Kidney (tissue), 14 donors: ENCODE measurements around the gene SUMO3. TPM values are rescaled to one million over a fixed set of nuclear protein-coding genes. Genes with fewer than 3 reads are reported as not detected.

Experiments used
- DNase-seq, 5 donors: peaks; one replicate each; pipeline ENCODE4 v3.0.0-alpha.2; 2013 to 2020
- FAIRE-seq: peaks from 2 replicates; lab custom pipeline; 2012; peaks lifted over from hg19 to GRCh38; lab: Jason Lieb, UNC
- H3K27ac ChIP-seq, 2 donors: one replicate each; pipeline ENCODE4 v1.7.0; 2013; ENCODE audit warnings: low read depth in 2 of 2, low read length in 2 of 2, inconsistent platforms in 1 of 2
- H3K27me3 ChIP-seq: one replicate; pipeline ENCODE4 v1.7.1; 2013; ENCODE audit warnings: low read length, inconsistent platforms; ENCODE audit not compliant: control insufficient read depth, insufficient read depth
- H3K36me3 ChIP-seq, 3 donors: one replicate each; pipeline versions ENCODE4 v1.7.0 to v1.7.1; 2013; ENCODE audit warnings: low read length in 3 of 3, control low read depth in 1 of 3, inconsistent platforms in 1 of 3; ENCODE audit not compliant: insufficient read depth in 3 of 3, control insufficient read depth in 2 of 3
- H3K4me1 ChIP-seq, 3 donors: one replicate each; pipeline versions ENCODE4 v1.7.0 to v1.7.1; 2013; ENCODE audit warnings: low read length in 3 of 3, inconsistent platforms in 1 of 3, low read depth in 1 of 3; ENCODE audit not compliant: control insufficient read depth in 2 of 3, insufficient read depth in 2 of 3
- H3K4me3 ChIP-seq, 3 donors: one replicate each; pipeline versions ENCODE4 v1.7.0 to v1.8.1; 2013; ENCODE audit warnings: low read length in 3 of 3, control low read depth in 1 of 3, inconsistent platforms in 1 of 3
- H3K9ac ChIP-seq, 3 donors: one replicate each; pipeline versions ENCODE4 v1.7.0 to v1.7.1; 2013; ENCODE audit warnings: low read length in 3 of 3, control low read depth in 1 of 3, inconsistent platforms in 1 of 3
- H3K9me3 ChIP-seq, 3 donors: one replicate each; pipeline versions ENCODE4 v1.7.0 to v1.7.1; 2013; ENCODE audit warnings: low read length in 3 of 3, control low read depth in 1 of 3, inconsistent platforms in 1 of 3; ENCODE audit not compliant: control insufficient read depth in 2 of 3, insufficient read depth in 1 of 3
- intact Hi-C: fragments of 100-400 bp; cut with DNase I; formaldehyde crosslinking; loops from one replicate; pipeline ENCODE4 v1.11.1; 2022
- polyA plus RNA-seq: library from polyadenylated mRNA; stranded (reverse); fragments of 350-450 nt; fragmentation: Illumina TruSeq; extraction: RNeasy Lipid Tissue Mini Kit (QIAGEN cat#74804); gene quantifications from one replicate; pipeline ENCODE4 v1.2.3, GENCODE V29; 2014; ENCODE audit warnings: low read depth, low replicate concordance; ENCODE audit not compliant: insufficient read depth
- total RNA-seq: library from RNA; stranded (reverse); fragmentation: NEBNext Ultra II Directional; extraction: Animal tissue kit (Norgen Biotek cat#: 25700); gene quantifications from one replicate; pipeline ENCODE4 v1.2.1, GENCODE V29; 2021
- TF ChIP-seq, protein P1 (sequence below): IDR thresholded peaks from 3 replicates; pipeline ENCODE4 v1.5.1; 2012; ENCODE audit warnings: mild to moderate bottlenecking, moderate library complexity, borderline replicate concordance; ENCODE audit not compliant: insufficient read depth; ENCODE audit errors: extremely low read depth
- donor health status: control.
- donor health status: control.
- donor health status: control.
- donor health status: control.
- donor health status: control.
- donor health status: DM: yes; HTN: yes; CAD: no.
- donor health status: Normal renal cell carcinoma (clear cell type).

Gene SUMO3
- total and polyA plus RNA-seq, 2 donors from 2014 or later = 88.6 to 89.9 TPM

DNA sequence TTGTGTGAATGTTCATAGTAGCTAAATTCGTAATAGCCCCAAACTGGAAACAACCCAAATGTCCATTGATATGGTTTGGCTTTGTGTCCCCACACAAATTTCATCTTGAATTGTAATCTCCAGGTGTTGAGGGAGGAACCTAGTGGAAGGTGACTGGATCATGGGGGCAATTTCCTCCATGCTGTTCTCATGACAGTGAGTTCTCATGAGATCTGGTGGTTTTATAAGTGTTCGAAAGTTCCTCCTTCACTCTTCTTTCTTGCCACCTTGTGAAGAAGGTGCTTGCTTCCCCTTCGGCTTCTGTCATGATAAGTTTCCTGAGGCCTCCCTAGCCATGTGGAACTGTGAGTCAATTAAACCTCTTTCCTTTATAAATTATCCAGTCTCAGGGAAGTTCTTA lies 27.5 kb downstream of the SUMO3 start:
- no peaks in the 10 kb centered on the region for H3K36me3 ChIP-seq
- no peaks in the 10 kb centered on the region for H3K27me3 ChIP-seq
- TF ChIP-seq, protein P1, sequence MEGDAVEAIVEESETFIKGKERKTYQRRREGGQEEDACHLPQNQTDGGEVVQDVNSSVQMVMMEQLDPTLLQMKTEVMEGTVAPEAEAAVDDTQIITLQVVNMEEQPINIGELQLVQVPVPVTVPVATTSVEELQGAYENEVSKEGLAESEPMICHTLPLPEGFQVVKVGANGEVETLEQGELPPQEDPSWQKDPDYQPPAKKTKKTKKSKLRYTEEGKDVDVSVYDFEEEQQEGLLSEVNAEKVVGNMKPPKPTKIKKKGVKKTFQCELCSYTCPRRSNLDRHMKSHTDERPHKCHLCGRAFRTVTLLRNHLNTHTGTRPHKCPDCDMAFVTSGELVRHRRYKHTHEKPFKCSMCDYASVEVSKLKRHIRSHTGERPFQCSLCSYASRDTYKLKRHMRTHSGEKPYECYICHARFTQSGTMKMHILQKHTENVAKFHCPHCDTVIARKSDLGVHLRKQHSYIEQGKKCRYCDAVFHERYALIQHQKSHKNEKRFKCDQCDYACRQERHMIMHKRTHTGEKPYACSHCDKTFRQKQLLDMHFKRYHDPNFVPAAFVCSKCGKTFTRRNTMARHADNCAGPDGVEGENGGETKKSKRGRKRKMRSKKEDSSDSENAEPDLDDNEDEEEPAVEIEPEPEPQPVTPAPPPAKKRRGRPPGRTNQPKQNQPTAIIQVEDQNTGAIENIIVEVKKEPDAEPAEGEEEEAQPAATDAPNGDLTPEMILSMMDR = no peak
- no peak overlapping the region for H3K27ac ChIP-seq
- H3K9me3 ChIP-seq = no peaks in the 10 kb centered on the region
- FAIRE-seq = no peak
- no peak for DNase-seq
- H3K4me3 ChIP-seq = no peak overlapping the region
- intact Hi-C loops = no loop called here
- H3K9ac ChIP-seq = no peak overlapping the region
- peaks cover 0 to 10% (median 4%) of the 10 kb centered on the region in 3 donors for H3K4me1 ChIP-seq

DNA sequence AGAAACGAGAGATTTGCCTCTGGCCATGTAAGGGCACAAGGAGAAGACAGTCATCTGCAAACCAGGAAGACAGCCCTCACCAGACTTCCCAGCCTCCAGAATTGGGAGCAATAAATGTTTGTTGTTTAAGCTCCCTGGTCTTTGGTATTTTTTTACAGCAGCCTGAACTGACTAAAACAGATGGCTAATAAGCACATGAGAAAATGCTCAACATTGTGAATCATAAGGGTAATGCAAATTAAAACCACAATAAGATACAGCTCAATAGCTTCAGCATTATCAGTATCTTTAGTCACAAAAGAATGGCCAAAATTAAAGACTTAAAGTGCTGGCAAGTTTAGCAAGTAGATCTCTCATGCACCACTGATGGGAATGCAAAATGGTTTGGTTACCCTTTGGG lies 28.0 kb downstream of the SUMO3 start:
- no peaks in the 10 kb centered on the region for H3K9me3 ChIP-seq
- TF ChIP-seq, protein P1 = no peak
- DNase-seq = no peak
- H3K27ac ChIP-seq = no peak overlapping the region
- H3K36me3 ChIP-seq = no peaks in the 10 kb centered on the region
- H3K9ac ChIP-seq = no peak overlapping the region
- no peak overlapping the region for H3K4me3 ChIP-seq
- FAIRE-seq = no peak
- H3K4me1 ChIP-seq = peaks cover 0 to 10% (median 4%) of the 10 kb centered on the region in 3 donors
- H3K27me3 ChIP-seq = no peaks in the 10 kb centered on the region
- intact Hi-C loops = no loop called here

DNA sequence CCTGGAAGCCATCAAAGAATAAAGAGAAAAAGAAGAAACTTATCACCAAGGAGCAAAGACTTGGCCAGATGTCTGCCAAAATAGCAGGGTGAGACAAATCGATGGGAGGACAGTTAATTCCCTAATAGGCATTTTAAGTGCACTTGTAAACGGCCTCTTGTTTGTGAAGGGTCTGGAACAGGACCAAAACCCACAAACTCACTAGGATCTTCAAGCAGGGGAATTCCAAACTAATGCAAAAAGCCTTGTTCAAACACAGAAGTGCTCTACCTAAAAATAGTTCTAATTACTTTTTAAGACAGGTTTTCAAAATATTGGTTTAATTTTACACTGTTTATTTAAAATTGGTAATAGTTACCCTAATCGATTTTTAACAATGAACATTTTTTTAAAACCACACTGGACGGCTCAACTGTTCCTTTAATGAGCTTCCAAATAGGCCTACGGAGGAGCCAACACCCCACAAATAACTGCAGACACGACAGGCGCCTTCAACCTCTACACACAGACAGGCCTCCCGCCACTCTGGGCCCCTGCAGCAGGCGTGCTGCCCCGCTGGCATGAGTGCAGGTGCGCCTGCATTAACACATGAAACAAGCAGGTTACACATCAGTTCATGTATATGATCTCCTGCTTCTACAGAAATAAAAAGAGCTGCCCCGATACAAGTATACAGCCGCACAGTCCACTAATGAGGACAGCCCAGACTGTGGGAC lies 32.1 kb downstream of the SUMO3 start:
- intact Hi-C loops = no loop called here

More for the DNA sequence above, 32.1 kb downstream of the SUMO3 start:
- H3K4me1 ChIP-seq = no peaks in the 10 kb centered on the region
- H3K36me3 ChIP-seq = no peaks in the 10 kb centered on the region
- no peaks in the 10 kb centered on the region for H3K27me3 ChIP-seq
- H3K4me3 ChIP-seq = no peak overlapping the region
- no peaks in the 10 kb centered on the region for H3K9me3 ChIP-seq
- no peak for FAIRE-seq
- no peak overlapping the region for H3K9ac ChIP-seq
- no peak overlapping the region for H3K27ac ChIP-seq
- DNase-seq = peak in 1 of 5 donors; percentile 44
- TF ChIP-seq, protein P1 = no peak
